Activated naive CD8-positive, alpha-beta T cell treated with anti-CD3 and anti-CD28 coated beads for 36 hours (primary cell): ENCODE data around the gene CDK11B. TPM values are rescaled to one million over a fixed set of nuclear protein-coding genes. Genes with fewer than 3 reads are reported as not detected.
"Not testable (repeated sequence)": the region's sequence is repeated elsewhere in the genome, so short reads cannot be mapped to it uniquely, and the experiment has no call there.

Experiments used
- DNase-seq: peaks from one replicate; pipeline ENCODE4 v3.0.0; 2021
- H3K27ac Mint-ChIP-seq: one replicate; pipeline ENCODE4 v1.8.0; 2022; ENCODE audit warnings: mild to moderate bottlenecking, moderate library complexity, mixed read lengths
- H3K27me3 Mint-ChIP-seq: one replicate; pipeline ENCODE4 v1.8.0; 2022; ENCODE audit warnings: mild to moderate bottlenecking, mixed read lengths
- H3K36me3 Mint-ChIP-seq: one replicate; pipeline ENCODE4 v1.8.0; 2021; ENCODE audit warnings: mild to moderate bottlenecking, mixed read lengths
- H3K4me1 Mint-ChIP-seq: one replicate; pipeline ENCODE4 v1.8.0; 2021; ENCODE audit warnings: mixed read lengths
- H3K4me3 Mint-ChIP-seq: one replicate; pipeline ENCODE4 v1.8.0; 2022; ENCODE audit warnings: mild to moderate bottlenecking, moderate library complexity, mixed read lengths
- H3K9me3 Mint-ChIP-seq: one replicate; pipeline ENCODE4 v1.8.0; 2022; ENCODE audit warnings: mixed read lengths
- total RNA-seq, 2 experiments: library from RNA; stranded (reverse); gene quantifications; one replicate each; pipeline ENCODE4 v1.2.3, GENCODE V29; 2021

CDK11B gene
- total RNA-seq, 2 experiments from 2014 or later = 42.2 to 43.3 TPM

DNA sequence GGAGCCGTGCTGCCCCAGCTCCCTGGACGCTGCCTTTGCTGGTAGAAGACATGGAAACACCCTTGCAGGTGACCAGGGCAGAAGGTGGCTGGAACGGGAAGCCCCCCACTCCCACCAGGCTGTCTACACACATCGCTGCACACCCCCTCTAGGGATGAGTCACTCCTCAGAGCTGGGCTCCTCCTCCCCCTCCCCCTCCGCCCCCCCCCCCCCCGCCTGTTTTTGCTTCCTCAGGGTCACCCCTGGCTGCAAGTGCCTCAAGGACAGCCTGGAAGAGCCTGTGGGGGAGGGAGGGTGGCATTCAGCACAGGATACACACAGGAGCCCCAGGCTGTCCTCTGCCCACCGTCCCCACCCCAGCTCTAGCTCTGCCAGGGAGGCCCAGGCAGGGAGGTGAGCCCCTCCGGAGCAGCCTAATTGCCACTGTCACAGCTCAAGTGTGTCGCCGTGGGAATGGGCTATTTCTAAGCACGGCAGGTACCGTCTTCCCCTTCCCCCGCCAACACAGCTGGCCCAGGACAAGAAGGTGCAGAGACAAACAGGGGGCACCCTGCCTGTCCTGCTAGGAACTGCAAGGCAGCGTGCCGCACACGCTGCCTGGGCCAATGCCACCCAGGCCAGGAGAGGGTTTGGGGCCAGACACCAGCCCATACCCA is 61.4 kb downstream of the CDK11B start:
- no peak overlapping the region for H3K4me3 Mint-ChIP-seq
- no peak for DNase-seq
- H3K36me3 Mint-ChIP-seq = no peaks in the 10 kb centered on the region

DNA sequence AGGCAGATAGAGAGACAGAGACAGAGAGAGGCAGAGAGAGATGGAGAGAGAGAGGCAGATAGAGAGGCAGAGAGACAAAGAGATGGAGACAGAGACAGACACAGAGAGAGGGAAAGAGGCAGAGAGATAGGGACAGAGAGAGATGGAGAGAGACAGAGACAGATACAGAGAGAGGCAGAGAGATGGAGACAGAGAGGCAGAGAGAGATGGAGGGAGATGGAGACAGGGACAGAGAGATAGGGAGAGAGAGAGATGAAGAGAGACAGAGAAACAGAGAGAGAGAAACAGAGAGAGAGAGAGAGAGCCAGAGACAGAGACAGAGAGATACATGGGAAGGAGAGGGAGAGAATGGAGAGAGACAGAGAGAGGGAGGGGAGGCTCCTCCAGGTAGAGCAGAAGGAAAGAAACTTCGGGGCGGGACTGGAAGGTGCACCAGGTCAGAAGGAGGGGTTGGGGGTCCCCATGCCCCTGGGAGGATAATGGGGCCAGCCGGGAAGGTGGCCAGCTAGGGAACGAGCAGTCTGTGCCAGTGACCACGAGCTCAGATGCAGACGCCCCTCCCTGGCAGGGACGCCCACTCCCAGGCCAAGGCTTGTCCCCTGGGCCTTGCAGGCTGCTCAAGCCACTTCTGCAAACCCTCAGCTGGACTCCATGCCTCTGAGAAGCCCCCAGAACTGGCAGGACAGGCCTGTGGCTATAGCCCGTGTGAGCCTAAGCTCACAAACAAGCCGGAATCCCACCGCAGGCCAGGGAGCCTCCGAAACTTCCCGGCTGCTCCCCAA is 62.1 kb downstream of the CDK11B start:
- H3K4me1 Mint-ChIP-seq = no peaks in the 10 kb centered on the region
- H3K36me3 Mint-ChIP-seq = no peaks in the 10 kb centered on the region
- no peak for DNase-seq
- peaks cover 16% of the 10 kb centered on the region for H3K27me3 Mint-ChIP-seq
- no peak overlapping the region for H3K27ac Mint-ChIP-seq
- H3K4me3 Mint-ChIP-seq = no peak overlapping the region
- no peaks in the 10 kb centered on the region for H3K9me3 Mint-ChIP-seq

More for the DNA sequence above, 61.4 kb downstream of the CDK11B start:
- peaks cover 16% of the 10 kb centered on the region for H3K27me3 Mint-ChIP-seq
- no peaks in the 10 kb centered on the region for H3K4me1 Mint-ChIP-seq
- H3K27ac Mint-ChIP-seq = no peak overlapping the region
- no peaks in the 10 kb centered on the region for H3K9me3 Mint-ChIP-seq

- H3K27ac Mint-ChIP-seq, H3K9me3 Mint-ChIP-seq, H3K36me3 Mint-ChIP-seq, DNase-seq, H3K4me3 Mint-ChIP-seq, H3K4me1 Mint-ChIP-seq: not testable (repeated sequence)
- H3K27me3 Mint-ChIP-seq = peaks cover 13% of the 10 kb centered on the region
Measured at GRCh38 chr1:1595341-1595740, 63.5 kb downstream of the CDK11B start.

DNA sequence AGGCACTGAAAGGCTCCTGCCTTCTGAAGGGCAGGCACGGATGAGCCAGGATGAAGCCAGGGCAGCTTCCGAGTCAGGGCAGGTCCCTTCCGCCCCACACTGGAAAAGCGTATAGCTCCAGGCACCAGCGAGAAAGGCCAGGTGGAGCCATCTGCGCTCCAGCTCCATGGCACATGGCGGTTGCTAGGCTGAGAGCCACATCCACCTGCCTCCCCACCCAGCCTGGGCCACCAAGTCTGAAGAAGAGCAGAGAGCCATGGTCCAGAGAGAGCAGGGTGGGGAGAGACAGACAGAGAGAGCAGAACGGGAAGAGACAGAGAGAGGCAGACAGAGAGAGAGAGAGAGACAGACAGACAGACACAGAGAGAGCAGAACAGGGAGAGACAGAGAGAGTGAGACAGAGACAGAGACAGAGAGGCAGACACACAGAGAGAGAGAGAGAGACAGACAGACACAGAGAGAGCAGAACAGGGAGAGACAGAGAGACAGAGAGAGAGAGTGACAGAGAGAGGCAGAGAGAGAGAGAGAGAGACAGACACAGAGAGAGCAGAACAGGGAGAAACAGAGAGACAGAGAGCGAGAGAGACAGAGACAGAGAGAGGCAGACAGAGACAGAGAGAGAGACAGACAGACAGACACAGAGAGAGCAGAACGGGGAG is 64.1 kb downstream of the CDK11B start:
- no peaks in the 10 kb centered on the region for H3K36me3 Mint-ChIP-seq
- H3K27me3 Mint-ChIP-seq = peaks cover 13% of the 10 kb centered on the region
- H3K4me3 Mint-ChIP-seq = no peak overlapping the region
- no peaks in the 10 kb centered on the region for H3K9me3 Mint-ChIP-seq
- no peaks in the 10 kb centered on the region for H3K4me1 Mint-ChIP-seq
- no peak for DNase-seq
- no peak overlapping the region for H3K27ac Mint-ChIP-seq

GRCh38 chr1:1593834-1594601 is 64.8 kb downstream of the CDK11B start:
- no peak overlapping the region for H3K4me3 Mint-ChIP-seq
- no peak overlapping the region for H3K27ac Mint-ChIP-seq
- H3K9me3 Mint-ChIP-seq = no peaks in the 10 kb centered on the region
- H3K27me3 Mint-ChIP-seq = peaks cover 11% of the 10 kb centered on the region
- H3K36me3 Mint-ChIP-seq = no peaks in the 10 kb centered on the region
- no peaks in the 10 kb centered on the region for H3K4me1 Mint-ChIP-seq
- DNase-seq = no peak

DNA sequence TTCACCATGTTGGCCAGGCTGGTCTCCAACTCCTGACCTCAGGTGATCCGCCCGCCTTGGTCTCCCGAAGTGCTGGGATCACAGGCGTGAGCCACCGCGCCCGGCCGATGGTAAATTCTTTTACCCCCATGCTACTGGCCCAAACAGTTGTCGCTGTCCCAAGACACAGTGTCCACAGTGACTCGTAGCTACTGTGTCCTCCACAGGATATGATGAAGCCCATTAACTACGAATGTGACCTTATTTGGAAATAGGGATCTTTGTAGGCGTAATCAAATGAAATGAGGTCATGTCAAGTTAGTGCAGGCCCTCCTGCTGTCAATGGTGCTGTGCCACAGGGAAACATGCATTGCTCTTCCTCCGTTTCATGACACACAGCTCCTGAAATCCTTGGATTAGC is 67.4 kb downstream of the CDK11B start:
- peaks cover 8% of the 10 kb centered on the region for H3K27me3 Mint-ChIP-seq
- H3K27ac Mint-ChIP-seq = no peak overlapping the region
- DNase-seq = no peak
- H3K36me3 Mint-ChIP-seq = no peaks in the 10 kb centered on the region
- no peak overlapping the region for H3K4me3 Mint-ChIP-seq
- H3K4me1 Mint-ChIP-seq = no peaks in the 10 kb centered on the region
- no peaks in the 10 kb centered on the region for H3K9me3 Mint-ChIP-seq

Other genes with a start within 250 kb of the CDK11B start
- not detected for gene ANKRD65, start 237.7 kb downstream of the CDK11B start, total RNA-seq
- under 1 TPM; 0.25 to 0.44 TPM for gene VWA1, start 223.3 kb downstream of the CDK11B start, total RNA-seq
- gene ATAD3C, start 209.3 kb downstream of the CDK11B start, total RNA-seq = 1 to 10 TPM; 1.3 to 1.5 TPM
- gene ATAD3B, start 187.2 kb downstream of the CDK11B start, total RNA-seq = 10 to 100 TPM; 75.7 to 77.4 TPM
- gene ATAD3A, start 146.8 kb downstream of the CDK11B start, total RNA-seq = 10 to 100 TPM; 87.9 to 89.2 TPM
- under 1 TPM in 1 of 2 experiments, not detected in 1; 0.88 TPM for gene TMEM240, start 118.4 kb downstream of the CDK11B start, total RNA-seq
- 100 to 1,000 TPM; 124 to 131 TPM for gene SSU72, start 84.1 kb downstream of the CDK11B start, total RNA-seq
- 1 to 10 TPM; 2.9 to 3.3 TPM for gene FNDC10, start 58.9 kb downstream of the CDK11B start, total RNA-seq
- gene MIB2, start 43.5 kb downstream of the CDK11B start, total RNA-seq = 10 to 100 TPM; 33.1 to 38.7 TPM
- 1 to 10 TPM; 1.4 to 2.3 TPM for gene MMP23B, start 26.8 kb downstream of the CDK11B start, total RNA-seq
- gene SLC35E2B, start 33.8 kb upstream of the CDK11B start, total RNA-seq = 10 to 100 TPM; 19.3 to 20.1 TPM
- gene CDK11A, start 65.4 kb upstream of the CDK11B start, total RNA-seq = 10 to 100 TPM; 64.2 to 65.0 TPM
- gene NADK, start 119.5 kb upstream of the CDK11B start, total RNA-seq = 10 to 100 TPM; 74.7 to 77.1 TPM
- 100 to 1,000 TPM; 360 to 394 TPM for gene GNB1, start 232.1 kb upstream of the CDK11B start, total RNA-seq